Renal cortical epithelial cell (primary cell): Measurements from ENCODE around the gene FAM50A. TPM values are rescaled to one million over a fixed set of nuclear protein-coding genes. Genes with fewer than 3 reads are reported as not detected.

Experiments
- DNase-seq: peaks from one replicate; pipeline ENCODE4 v3.0.0-alpha.2; 2011; ENCODE audit warnings: low read depth
- total RNA-seq: library from RNA; depleted of rRNA; stranded (reverse); fragments of >200 nt; gene quantifications from 2 replicates; pipeline ENCODE4 v1.2.3, GENCODE V29; 2014

FAM50A gene
- total RNA-seq, 1 donor from 2014 or later, result 71.8 TPM

GRCh38 chrX:154413142-154413541 is 30.8 kb upstream of the FAM50A start:
- no peak for DNase-seq

- no peak for DNase-seq
These were observed 26.8 kb upstream of the FAM50A start for GRCh38 chrX:154417157-154417556.

GRCh38 chrX:154419189-154419588 is 24.8 kb upstream of the FAM50A start:
- DNase-seq, result no peak

- no peak for DNase-seq
These were observed 24.1 kb upstream of the FAM50A start for GRCh38 chrX:154419688-154420401.

- DNase-seq, result no peak
These were observed 23.6 kb upstream of the FAM50A start for GRCh38 chrX:154420402-154420756.

- DNase-seq, result no peak
These were observed 16.8 kb upstream of the FAM50A start for GRCh38 chrX:154426916-154427770.

- DNase-seq, result peak; percentile 76
These were observed 15.5 kb upstream of the FAM50A start, which contains the start of gene ATP6AP1 for GRCh38 chrX:154428176-154429171. Gene ATP6AP1, plus strand, starts transcription at chrX:154428677. Its CDS starts 16 bp downstream, at chrX:154428693.

- DNase-seq, result no peak
These were observed 14.2 kb upstream of the FAM50A start for GRCh38 chrX:154429711-154430110.

- no peak for DNase-seq
These were observed 13.5 kb upstream of the FAM50A start for GRCh38 chrX:154430479-154430878.

- DNase-seq, result no peak
These were observed 13.0 kb upstream of the FAM50A start for GRCh38 chrX:154430916-154431315.

- DNase-seq, result no peak
These were observed 12.6 kb upstream of the FAM50A start for GRCh38 chrX:154431341-154431740.

GRCh38 chrX:154432210-154432609 is 11.7 kb upstream of the FAM50A start:
- no peak for DNase-seq

- DNase-seq, result no peak
These were observed 10.3 kb upstream of the FAM50A start for GRCh38 chrX:154433605-154434004.

- no peak for DNase-seq
These were observed 9.4 kb upstream of the FAM50A start for GRCh38 chrX:154434394-154435168.

- DNase-seq, result no peak
These were observed 8.7 kb upstream of the FAM50A start for GRCh38 chrX:154435171-154435733.

GRCh38 chrX:154436374-154436982 is 7.5 kb upstream of the FAM50A start:
- DNase-seq, result no peak

GRCh38 chrX:154436983-154437752 is 6.8 kb upstream of the FAM50A start, which contains the start of gene GDI1:
Gene GDI1, plus strand, starts transcription at chrX:154437154. Its CDS starts 101 bp downstream, at chrX:154437255.
- DNase-seq, result no peak

GRCh38 chrX:154437971-154438893 is 5.7 kb upstream of the FAM50A start:
- DNase-seq, result no peak
